Suprapubic skin (tissue), 4 donors: ENCODE measurements around the gene CDH22. TPM values are rescaled to one million over a fixed set of nuclear protein-coding genes. Genes with fewer than 3 reads are reported as not detected.
A peak's percentile ranks its signal among the peaks of the same experiment; 100 is the strongest.

Experiments used
- DNase-seq, 2 donors: peaks; one replicate each; pipeline ENCODE4 v3.0.0-alpha.2; 2019; ENCODE audit warnings: low spot score in 2 of 2
- H3K27ac ChIP-seq: fragments of 200-600 bp; sonication (generic); one replicate; pipeline ENCODE4 v1.5.1; 2019
- H3K27me3 ChIP-seq: fragments of 200-600 bp; sonication (generic); one replicate; pipeline ENCODE4 v1.5.1; 2019
- H3K36me3 ChIP-seq: fragments of 200-600 bp; sonication (generic); one replicate; pipeline ENCODE4 v1.5.1; 2019
- H3K4me1 ChIP-seq: fragments of 200-600 bp; sonication (generic); one replicate; pipeline ENCODE4 v1.5.1; 2019
- H3K4me3 ChIP-seq: fragments of 200-600 bp; sonication (generic); one replicate; pipeline ENCODE4 v1.5.1; 2019; ENCODE audit warnings: mild to moderate bottlenecking
- H3K9me3 ChIP-seq: fragments of 200-600 bp; sonication (generic); one replicate; pipeline ENCODE4 v1.5.1; 2019
- EP300 ChIP-seq: sonication (generic); formaldehyde crosslinking; IDR thresholded peaks from one replicate; pipeline ENCODE4 v1.6.1; 2017; ENCODE audit warnings: antibody characterized with exemption
- POLR2A ChIP-seq, 2 donors: fragments of 450-650 bp; IDR thresholded peaks; one replicate each; pipeline ENCODE4 v1.6.1; 2017; ENCODE audit warnings: antibody characterized with exemption in 2 of 2, mild to moderate bottlenecking in 2 of 2, moderate library complexity in 2 of 2
- POLR2AphosphoS5 ChIP-seq, 3 donors: sonication (generic); formaldehyde crosslinking; IDR thresholded peaks; one replicate each; pipeline ENCODE4 v1.6.1; 2017; ENCODE audit warnings: antibody characterized with exemption in 3 of 3
- WGBS: methylation state at CpG from one replicate; pipeline ENCODE4 v1.1.5; 2018; 5-methylcytosine and 5-hydroxymethylcytosine counted together
- total RNA-seq, 4 donors: library from RNA; depleted of rRNA; stranded (reverse); fragments of >200 nt; gene quantifications; one replicate each; pipeline ENCODE4 v1.1.0, GENCODE V29; 2016
- TF ChIP-seq, protein P1 (sequence below), 2 donors: fragments of 200-600 bp in 1 of 2; fragments of 450-650 bp in 1 of 2; sonication (generic) in 1 of 2; IDR thresholded peaks; one replicate each; pipeline ENCODE4 v1.5.1; 2016 to 2019; ENCODE audit warnings: antibody characterized with exemption in 2 of 2, mild to moderate bottlenecking in 1 of 2, moderate library complexity in 1 of 2

The CDH22 gene
- total RNA-seq, 4 donors from 2014 or later, result 2.6 to 5.1 (median 3.3) TPM

DNA sequence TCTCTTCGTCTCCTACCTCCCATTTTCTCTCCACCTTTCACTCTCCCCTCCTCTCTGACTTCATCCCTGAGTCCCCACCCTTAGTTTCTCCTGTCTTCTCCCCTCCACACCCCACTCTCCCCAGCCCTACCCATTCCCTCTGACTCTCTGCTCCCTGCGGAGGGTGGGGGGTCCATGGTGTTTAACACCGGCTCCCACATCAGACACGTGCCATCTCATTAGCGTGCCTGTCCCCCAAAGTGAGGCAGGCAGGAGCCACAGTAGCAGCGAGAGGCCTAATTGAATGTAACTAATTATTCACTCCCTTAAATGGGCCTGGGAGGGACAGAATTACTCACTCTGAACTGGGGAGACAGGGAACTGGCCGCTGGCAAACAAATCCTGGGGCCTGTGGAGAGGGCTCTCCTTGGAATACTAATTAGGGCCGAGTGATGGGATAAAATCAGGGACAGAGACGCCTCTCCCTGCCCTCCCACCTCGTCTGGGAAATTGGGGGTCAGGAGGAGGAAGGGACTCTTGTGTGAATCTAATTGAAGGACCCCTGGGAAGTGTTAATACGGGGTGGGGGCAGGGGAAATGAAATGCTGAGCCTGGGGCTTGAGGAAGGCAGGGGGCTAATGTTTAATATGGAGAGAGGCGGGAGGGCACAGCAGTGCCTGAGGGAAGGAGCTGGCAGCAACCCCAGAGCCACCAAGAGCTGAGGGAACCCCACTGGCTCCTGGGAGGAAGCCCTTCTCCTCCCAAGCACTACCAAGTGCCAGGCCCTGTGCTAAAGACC lies 172.3 kb downstream of the CDH22 start:
- Histone ChIP-seq H3K9me3 (no peaks in the 10 kb centered on the region), H3K27ac (no peak overlapping the region), H3K27me3 (peaks cover 33% of the 10 kb centered on the region), H3K36me3 (no peaks in the 10 kb centered on the region), H3K4me1 (peaks cover 43% of the 10 kb centered on the region), H3K4me3 (no peak overlapping the region)
- TF ChIP-seq, protein P1, sequence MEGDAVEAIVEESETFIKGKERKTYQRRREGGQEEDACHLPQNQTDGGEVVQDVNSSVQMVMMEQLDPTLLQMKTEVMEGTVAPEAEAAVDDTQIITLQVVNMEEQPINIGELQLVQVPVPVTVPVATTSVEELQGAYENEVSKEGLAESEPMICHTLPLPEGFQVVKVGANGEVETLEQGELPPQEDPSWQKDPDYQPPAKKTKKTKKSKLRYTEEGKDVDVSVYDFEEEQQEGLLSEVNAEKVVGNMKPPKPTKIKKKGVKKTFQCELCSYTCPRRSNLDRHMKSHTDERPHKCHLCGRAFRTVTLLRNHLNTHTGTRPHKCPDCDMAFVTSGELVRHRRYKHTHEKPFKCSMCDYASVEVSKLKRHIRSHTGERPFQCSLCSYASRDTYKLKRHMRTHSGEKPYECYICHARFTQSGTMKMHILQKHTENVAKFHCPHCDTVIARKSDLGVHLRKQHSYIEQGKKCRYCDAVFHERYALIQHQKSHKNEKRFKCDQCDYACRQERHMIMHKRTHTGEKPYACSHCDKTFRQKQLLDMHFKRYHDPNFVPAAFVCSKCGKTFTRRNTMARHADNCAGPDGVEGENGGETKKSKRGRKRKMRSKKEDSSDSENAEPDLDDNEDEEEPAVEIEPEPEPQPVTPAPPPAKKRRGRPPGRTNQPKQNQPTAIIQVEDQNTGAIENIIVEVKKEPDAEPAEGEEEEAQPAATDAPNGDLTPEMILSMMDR (IDR thresholded peaks at IDR 0.05), result no peak
- TF ChIP-seq EP300, result no peak
- WGBS, result 45% methylated on average over 12 of the region's 12 CpGs
- no peak for DNase-seq

DNA sequence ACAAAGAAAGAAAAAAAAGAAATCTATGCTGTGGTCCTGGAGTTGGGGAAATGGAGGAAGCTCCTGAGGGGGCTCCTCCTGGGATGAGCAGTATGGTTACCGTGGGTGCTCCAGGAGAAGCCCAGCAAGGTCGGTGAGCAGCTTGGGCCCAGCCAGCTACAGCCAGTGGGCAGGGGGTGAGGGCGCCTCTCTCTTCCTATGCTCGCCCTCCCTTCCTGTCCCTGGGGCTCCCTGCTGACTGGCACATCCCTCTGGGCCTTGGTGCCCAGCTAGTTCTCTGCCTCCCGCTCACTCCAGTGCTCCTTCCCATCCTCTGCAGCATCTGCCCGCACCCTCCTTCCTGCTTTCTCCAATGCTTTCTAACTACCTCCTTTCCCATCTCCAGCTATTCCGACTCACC lies 173.6 kb downstream of the CDH22 start:
- peaks cover 30% of the 10 kb centered on the region for H3K27me3 ChIP-seq

DNA sequence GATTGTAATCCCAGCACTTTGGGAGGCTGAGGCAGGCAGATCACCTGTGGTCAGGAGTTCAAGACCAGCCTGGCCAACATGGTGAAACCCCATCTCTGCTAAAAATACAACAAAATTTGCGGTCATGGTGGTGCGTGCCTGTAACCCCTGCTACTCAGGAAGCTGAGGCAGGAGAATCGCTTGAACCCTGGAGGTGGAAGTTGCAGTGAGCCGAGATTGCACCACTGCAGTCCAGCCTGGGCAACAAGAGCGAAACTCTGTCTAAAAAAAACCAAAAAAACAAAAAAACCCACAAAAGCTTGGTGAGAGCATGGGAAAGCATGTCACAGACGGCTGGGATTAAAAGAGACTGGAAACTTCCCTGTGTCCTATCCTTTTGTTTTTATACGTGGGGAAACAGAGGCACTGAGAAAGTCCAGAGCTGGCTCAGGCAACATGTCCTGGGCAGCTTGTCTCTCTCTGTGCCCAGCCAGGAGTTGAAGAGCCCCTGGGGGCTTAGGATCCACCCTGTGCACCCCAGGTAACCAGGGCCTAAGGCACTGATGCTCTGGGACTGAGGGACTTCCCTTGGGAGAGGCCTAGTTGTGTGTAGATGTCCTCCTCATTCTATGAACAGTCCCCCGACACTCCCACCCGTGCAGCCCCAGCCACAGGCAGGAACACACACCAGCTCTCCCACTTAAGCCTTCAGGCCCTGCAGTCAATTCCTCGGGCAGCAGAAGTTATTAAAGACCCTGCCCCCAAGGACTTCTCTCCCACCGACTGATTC lies 174.2 kb downstream of the CDH22 start:
- WGBS, result 72% methylated on average over 9 of the region's 11 CpGs
- H3K9me3 ChIP-seq, result no peaks in the 10 kb centered on the region
- DNase-seq, result no peak
- H3K4me3 ChIP-seq, result no peak overlapping the region
- H3K36me3 ChIP-seq, result no peaks in the 10 kb centered on the region
- H3K27ac ChIP-seq, result no peak overlapping the region
- peaks cover 32% of the 10 kb centered on the region for H3K4me1 ChIP-seq
- TF ChIP-seq POLR2A (IDR thresholded peaks at IDR 0.05) (no peak), EP300 (no peak), POLR2AphosphoS5 (IDR thresholded peaks at IDR 0.05) (no peak)
- TF ChIP-seq, protein P1 (IDR thresholded peaks at IDR 0.05), result no peak
- peaks cover 31% of the 10 kb centered on the region for H3K27me3 ChIP-seq

More for the DNA sequence above, 173.6 kb downstream of the CDH22 start:
- no peak for DNase-seq
- Histone ChIP-seq H3K9me3 (no peaks in the 10 kb centered on the region), H3K4me1 (peaks cover 39% of the 10 kb centered on the region), H3K4me3 (no peak overlapping the region), H3K27ac (no peak overlapping the region), H3K36me3 (no peaks in the 10 kb centered on the region)
- WGBS, result 76% methylated on average over 7 of the region's 7 CpGs
- TF ChIP-seq EP300 (no peak), POLR2A (IDR thresholded peaks at IDR 0.05) (no peak)
- TF ChIP-seq, protein P1 (IDR thresholded peaks at IDR 0.05), result no peak

DNA sequence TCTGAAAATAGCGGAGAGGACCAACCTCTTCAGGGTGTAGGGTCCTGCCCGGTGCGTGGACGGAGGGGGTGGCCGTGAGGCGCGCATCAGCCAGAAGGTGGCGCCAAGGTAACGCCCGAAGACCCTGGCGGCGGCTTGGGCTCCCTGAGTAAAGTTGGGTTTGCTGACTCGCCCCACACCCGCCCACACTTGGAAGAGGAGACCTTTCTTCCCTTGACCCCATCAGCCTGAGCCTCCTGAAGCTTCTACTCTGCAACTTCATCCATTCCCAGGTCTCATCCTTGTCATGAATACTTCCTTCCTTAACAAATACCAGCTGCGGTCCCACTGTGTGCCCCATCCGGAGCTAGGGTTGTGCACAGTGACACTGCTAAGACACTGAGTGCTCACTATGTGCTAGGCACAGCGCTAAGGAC lies 175.6 kb downstream of the CDH22 start:
- TF ChIP-seq POLR2A (IDR thresholded peaks at IDR 0.05) (no peak), POLR2AphosphoS5 (IDR thresholded peaks at IDR 0.05) (no peak), EP300 (no peak)
- TF ChIP-seq, protein P1 (IDR thresholded peaks at IDR 0.05), result peak; percentile 48 to 71
- peak; percentile 72 to 89 for DNase-seq
- peaks cover 19% of the 10 kb centered on the region for H3K4me1 ChIP-seq
- WGBS, result 13% methylated on average over 17 of the region's 17 CpGs
- no peak overlapping the region for H3K4me3 ChIP-seq
- H3K9me3 ChIP-seq, result no peaks in the 10 kb centered on the region
- no peaks in the 10 kb centered on the region for H3K36me3 ChIP-seq
- H3K27ac ChIP-seq, result no peak overlapping the region
- H3K27me3 ChIP-seq, result peaks cover 25% of the 10 kb centered on the region

DNA sequence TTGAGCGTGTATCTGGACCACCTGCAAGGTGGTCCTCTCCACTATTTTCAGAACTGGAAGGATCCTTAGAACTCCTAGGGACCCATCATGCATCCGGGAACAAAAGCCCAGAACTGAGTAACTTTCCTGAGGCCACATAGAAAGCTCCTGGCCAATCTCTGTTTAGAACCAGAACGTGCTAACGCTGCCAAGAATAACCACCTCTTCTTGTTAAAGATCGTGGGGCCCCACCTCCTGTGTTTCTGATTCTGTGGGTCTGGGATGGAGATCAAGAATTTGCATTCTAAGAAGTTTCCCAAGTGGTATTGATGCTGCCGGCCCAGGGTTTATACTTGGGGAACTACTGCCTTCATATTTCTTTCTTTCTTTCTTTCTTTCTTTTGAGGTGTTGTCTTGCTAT lies 176.9 kb downstream of the CDH22 start:
- Histone ChIP-seq H3K4me1 (peaks cover 15% of the 10 kb centered on the region), H3K36me3 (no peaks in the 10 kb centered on the region), H3K27ac (no peak overlapping the region), H3K27me3 (peaks cover 25% of the 10 kb centered on the region), H3K9me3 (no peaks in the 10 kb centered on the region), H3K4me3 (no peak overlapping the region)
- TF ChIP-seq, protein P1 (IDR thresholded peaks at IDR 0.05), result no peak
- TF ChIP-seq EP300 (no peak), POLR2AphosphoS5 (IDR thresholded peaks at IDR 0.05) (no peak), POLR2A (IDR thresholded peaks at IDR 0.05) (no peak)
- WGBS, result 18% methylated on average over 6 of the region's 6 CpGs
- DNase-seq, result no peak
